ENCODE measurements around the gene AIP. TPM values are rescaled to one million over a fixed set of nuclear protein-coding genes. Genes with fewer than 3 reads are reported as not detected.

AIP gene
- total RNA-seq, 6 donors from 2014 or later = 51.1 to 101 (median 75.3) TPM

DNA sequence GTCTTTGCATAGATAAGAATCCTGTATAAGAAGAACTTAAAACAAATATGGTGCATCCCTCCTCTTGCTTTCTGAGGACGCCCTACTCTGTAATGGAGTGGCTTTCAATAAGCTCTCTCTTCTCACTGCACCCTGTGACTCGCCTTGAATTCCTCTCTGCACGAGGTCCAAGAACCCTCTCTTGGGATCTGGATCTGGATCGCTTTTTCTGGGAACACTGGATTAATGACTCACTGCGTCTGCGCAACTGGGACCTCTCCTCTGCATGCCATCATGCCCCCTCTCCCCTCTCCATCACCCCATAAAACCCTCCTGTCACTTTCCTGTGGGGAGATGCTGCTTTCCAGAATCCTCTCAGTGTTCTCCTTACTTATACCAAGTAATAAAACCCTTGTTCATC lies 55.5 kb downstream of the AIP start:
- no peak overlapping the region for H3K4me3 ChIP-seq
- ATAC-seq (ENCODE audit: low FRiP score in 2 of 2) (no peak), DNase-seq (no peak)
- no peak overlapping the region for H3K27ac ChIP-seq
- H3K4me1 ChIP-seq = no peaks in the 10 kb centered on the region
- peaks cover 0 to 10% (median 5%) of the 10 kb centered on the region in 4 donors for H3K9me3 ChIP-seq
- 75 to 81% methylated on average over 6 of the region's 6 CpGs for WGBS, 2 donors
- H3K27me3 ChIP-seq = no peaks in the 10 kb centered on the region
- no peaks in the 10 kb centered on the region for H3K36me3 ChIP-seq
- TF ChIP-seq POLR2A (IDR thresholded peaks at IDR 0.05) = no peak
- no peak for TF ChIP-seq POLR2AphosphoS5 (IDR thresholded peaks at IDR 0.05)
- no peak for TF ChIP-seq EP300 (IDR thresholded peaks at IDR 0.05)
- TF ChIP-seq, protein P1, sequence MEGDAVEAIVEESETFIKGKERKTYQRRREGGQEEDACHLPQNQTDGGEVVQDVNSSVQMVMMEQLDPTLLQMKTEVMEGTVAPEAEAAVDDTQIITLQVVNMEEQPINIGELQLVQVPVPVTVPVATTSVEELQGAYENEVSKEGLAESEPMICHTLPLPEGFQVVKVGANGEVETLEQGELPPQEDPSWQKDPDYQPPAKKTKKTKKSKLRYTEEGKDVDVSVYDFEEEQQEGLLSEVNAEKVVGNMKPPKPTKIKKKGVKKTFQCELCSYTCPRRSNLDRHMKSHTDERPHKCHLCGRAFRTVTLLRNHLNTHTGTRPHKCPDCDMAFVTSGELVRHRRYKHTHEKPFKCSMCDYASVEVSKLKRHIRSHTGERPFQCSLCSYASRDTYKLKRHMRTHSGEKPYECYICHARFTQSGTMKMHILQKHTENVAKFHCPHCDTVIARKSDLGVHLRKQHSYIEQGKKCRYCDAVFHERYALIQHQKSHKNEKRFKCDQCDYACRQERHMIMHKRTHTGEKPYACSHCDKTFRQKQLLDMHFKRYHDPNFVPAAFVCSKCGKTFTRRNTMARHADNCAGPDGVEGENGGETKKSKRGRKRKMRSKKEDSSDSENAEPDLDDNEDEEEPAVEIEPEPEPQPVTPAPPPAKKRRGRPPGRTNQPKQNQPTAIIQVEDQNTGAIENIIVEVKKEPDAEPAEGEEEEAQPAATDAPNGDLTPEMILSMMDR (IDR thresholded peaks at IDR 0.05) = no peak

GRCh38 chr11:67538823-67539505 lies 56.1 kb downstream of the AIP start:
- DNase-seq (no peak), ATAC-seq (ENCODE audit: low FRiP score in 2 of 2) (no peak)
- TF ChIP-seq POLR2AphosphoS5 (IDR thresholded peaks at IDR 0.05) = no peak
- TF ChIP-seq, protein P1 (IDR thresholded peaks at IDR 0.05) = no peak
- no peak for TF ChIP-seq EP300 (IDR thresholded peaks at IDR 0.05)
- TF ChIP-seq POLR2A (IDR thresholded peaks at IDR 0.05) = no peak
- WGBS, 2 donors = 81 to 86% methylated on average over 6 to 10 of the region's 10 CpGs
- Histone ChIP-seq H3K27ac (no peak overlapping the region), H3K36me3 (no peaks in the 10 kb centered on the region), H3K4me3 (no peak overlapping the region), H3K27me3 (no peaks in the 10 kb centered on the region), H3K4me1 (no peaks in the 10 kb centered on the region), H3K9me3 (peaks cover 0 to 7% (median 5%) of the 10 kb centered on the region in 4 donors)

DNA sequence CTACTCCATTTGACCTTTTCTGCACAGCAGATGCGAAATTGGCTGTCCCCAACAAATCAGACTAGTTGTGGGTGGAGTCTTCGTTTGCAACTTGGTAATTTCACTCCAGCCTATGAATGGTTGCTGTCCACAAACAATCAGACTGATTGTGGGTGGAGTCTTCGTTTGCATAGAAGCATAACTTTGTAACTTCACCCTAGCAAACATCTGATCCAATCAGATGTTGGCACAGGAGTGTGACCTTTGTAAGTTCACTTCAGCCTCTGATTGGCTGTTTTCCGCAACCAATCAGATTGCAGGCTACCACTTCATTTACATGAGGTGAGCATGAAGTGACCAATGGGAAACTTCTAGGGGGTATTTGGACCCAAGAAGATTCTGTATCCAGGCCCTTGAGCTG lies 56.7 kb downstream of the AIP start:
- Histone ChIP-seq H3K4me1 (peaks cover 0 to 4% (median under 1%) of the 10 kb centered on the region in 4 donors), H3K36me3 (no peaks in the 10 kb centered on the region)
- ATAC-seq (ENCODE audit: low FRiP score in 2 of 2) = no peak

More for the DNA sequence above, 56.7 kb downstream of the AIP start:
- WGBS, 2 donors = 87 to 91% methylated on average over 4 of the region's 4 CpGs
- no peak overlapping the region for H3K4me3 ChIP-seq
- no peak for TF ChIP-seq POLR2AphosphoS5 (IDR thresholded peaks at IDR 0.05)
- no peaks in the 10 kb centered on the region for H3K27me3 ChIP-seq
- H3K9me3 ChIP-seq = peaks cover 0 to 5% (median 1%) of the 10 kb centered on the region in 4 donors
- DNase-seq = no peak
- no peak overlapping the region for H3K27ac ChIP-seq

Small RNA genes within 50 kb of the gene (small RNA-seq; reads per million reads assigned to genes)
- 0 to 0.33 (median 0.07) reads per million in 4 donors for gene MIR6752

Other genes with a start within 250 kb of the AIP start
- 100 to 1,000 TPM in 4 of 6 donors, 10 to 100 TPM in 2; 76.9 to 232 (median 117) TPM for gene GRK2, start 216.6 kb upstream of the AIP start, total RNA-seq
- gene ANKRD13D, start 193.7 kb upstream of the AIP start, total RNA-seq = 100 to 1,000 TPM in 2 of 6 donors, 10 to 100 TPM in 4; 47.4 to 221 (median 78.3) TPM
- 10 to 100 TPM; 35.9 to 99.2 (median 53.8) TPM for gene SSH3, start 179.5 kb upstream of the AIP start, total RNA-seq
- 100 to 1,000 TPM in 4 of 6 donors, 10 to 100 TPM in 2; 55.5 to 173 (median 106) TPM for gene POLD4, start 129.5 kb upstream of the AIP start, total RNA-seq
- gene CLCF1, start 109.4 kb upstream of the AIP start, total RNA-seq = 10 to 100 TPM in 2 of 6 donors, 1 to 10 TPM in 4; 3.7 to 29.5 (median 6.0) TPM
- gene RAD9A, start 91.0 kb upstream of the AIP start, total RNA-seq = 100 to 1,000 TPM in 1 of 6 donors, 10 to 100 TPM in 5; 20.4 to 115 (median 28.2) TPM
- gene PPP1CA, start 81.2 kb upstream of the AIP start, total RNA-seq = 100 to 1,000 TPM in 3 of 6 donors, 10 to 100 TPM in 3; 83.8 to 191 (median 135) TPM
- gene TBC1D10C, start 78.9 kb upstream of the AIP start, total RNA-seq = 10 to 100 TPM in 5 of 6 donors, 1 to 10 TPM in 1; 8.4 to 45.3 (median 32.7) TPM
- gene CARNS1, start 67.3 kb upstream of the AIP start, total RNA-seq = 1 to 10 TPM in 2 of 6 donors, under 1 TPM in 4; 0.49 to 4.2 (median 0.89) TPM
- gene RPS6KB2, start 54.5 kb upstream of the AIP start, total RNA-seq = 10 to 100 TPM; 35.2 to 94.3 (median 50.4) TPM
- 10 to 100 TPM; 12.8 to 34.0 (median 18.0) TPM for gene PTPRCAP, start 45.3 kb upstream of the AIP start, total RNA-seq
- 100 to 1,000 TPM in 4 of 6 donors, 10 to 100 TPM in 2; 49.0 to 178 (median 118) TPM for gene CORO1B, start 39.5 kb upstream of the AIP start, total RNA-seq
- not detected for gene GPR152, start 30.3 kb upstream of the AIP start, total RNA-seq
- gene CABP4, start 27.7 kb upstream of the AIP start, total RNA-seq = 1 to 10 TPM; 1.5 to 4.7 (median 2.3) TPM
- 100 to 1,000 TPM in 1 of 6 donors, 10 to 100 TPM in 5; 51.2 to 102 (median 75.2) TPM for gene TMEM134, start 13.8 kb upstream of the AIP start, total RNA-seq
- gene PITPNM1, start 22.3 kb downstream of the AIP start, total RNA-seq = 10 to 100 TPM; 32.0 to 90.1 (median 40.7) TPM
- gene CDK2AP2, start 25.1 kb downstream of the AIP start, total RNA-seq = 100 to 1,000 TPM in 2 of 6 donors, 10 to 100 TPM in 4; 36.7 to 119 (median 89.0) TPM
- gene CABP2, start 40.4 kb downstream of the AIP start, total RNA-seq = not detected
- 1,000 to 10,000 TPM in 4 of 6 donors, 100 to 1,000 TPM in 2; 600 to 1,952 (median 1,144) TPM for gene GSTP1, start 100.8 kb downstream of the AIP start, total RNA-seq
- 100 to 1,000 TPM; 169 to 395 (median 205) TPM for gene NDUFV1, start 123.9 kb downstream of the AIP start, total RNA-seq
- 10 to 100 TPM in 4 of 6 donors, 1 to 10 TPM in 1, not detected in 1; 4.3 to 17.8 (median 13.9) TPM for gene NUDT8, start 146.9 kb downstream of the AIP start, total RNA-seq
- gene TBX10, start 156.7 kb downstream of the AIP start, total RNA-seq = not detected
- 1 to 10 TPM in 1 of 6 donors, under 1 TPM in 1, not detected in 4; 0.37 to 3.2 TPM for gene ACY3, start 167.7 kb downstream of the AIP start, total RNA-seq
- gene ALDH3B2, start 191.6 kb downstream of the AIP start, total RNA-seq = 1 to 10 TPM in 2 of 6 donors, under 1 TPM in 3, not detected in 1; 0.30 to 6.4 (median 0.86) TPM